HCT116 (cell line): Measurements from ENCODE around the gene CPT1B. TPM values are rescaled to one million over a fixed set of nuclear protein-coding genes. Genes with fewer than 3 reads are reported as not detected.
A peak's percentile ranks its signal among the peaks of the same experiment; 100 is the strongest.

Source experiments
- ATAC-seq: fragments of 200-7000 bp; cut with Tn5 transposase; 2 replicates; pipeline ENCODE4 v1.9.1; 2020; ENCODE audit warnings: mild to moderate bottlenecking, moderate library complexity
- BruUV-seq: library from RNA; stranded (reverse); fragments of 400-500 nt; replicated peaks from 2 replicates; lab custom pipeline; 2021; lab: Mats Ljungman, UMichigan
- CTCF ChIA-PET: fragments of 300-600 bp; sonication (Branson Sonifier 250); formaldehyde crosslinking; loops from one replicate; lab custom pipeline; 2021; ENCODE audit warnings: antibody characterized with exemption; lab: Charles Lee
- POLR2A ChIA-PET: fragments of 300-600, 350-600 bp; sonication (Branson Sonifier 250); formaldehyde crosslinking; loops from one replicate; lab custom pipeline; 2021; ENCODE audit warnings: antibody characterized with exemption; lab: Charles Lee
- RAD21 ChIA-PET, 2 experiments: fragments of 300-600 bp; sonication (Branson Sonifier 250); formaldehyde crosslinking; loops; one replicate each; lab custom pipeline; 2023; ENCODE audit warnings: low total read pairs in 2 of 2; ENCODE audit not compliant: uncharacterized antibody in 2 of 2, unreplicated experiment in 2 of 2, low non-redundant PET in 1 of 2; lab: Charles Lee
- DNase-seq: peaks from one replicate; pipeline ENCODE4 v3.0.0-alpha.2; 2010; ENCODE audit warnings: low read depth, low spot score
- H2AFZ ChIP-seq: fragments of 200-600 bp; shearing (Covaris generic), sonication (generic); 2 replicates; pipeline ENCODE4 v1.6.1; 2017; ENCODE audit warnings: low read depth, mixed run types, mixed read lengths, antibody characterized with exemption, low read length; ENCODE audit not compliant: poor library complexity, severe bottlenecking
- H3K27ac ChIP-seq: 2 replicates; pipeline ENCODE4 v1.5.1; 2012; ENCODE audit warnings: low read depth, low read length
- H3K27me3 ChIP-seq: fragments of 200-600 bp; sonication (generic); 2 replicates; pipeline ENCODE4 v1.6.1; 2016; ENCODE audit warnings: mixed run types, low read length, mixed read lengths; ENCODE audit not compliant: insufficient read depth
- H3K36me3 ChIP-seq, 2 experiments: fragments of 200-500 bp in 1 of 2; fragments of 200-600 bp in 1 of 2; sonication (Bioruptor generic) in 1 of 2; sonication (generic) in 1 of 2; 2 replicates each; pipeline versions ENCODE4 v1.5.1 to v1.6.1; 2014 to 2016; ENCODE audit warnings: low read length in 2 of 2, inconsistent platforms in 1 of 2, mixed read lengths in 1 of 2, mixed run types in 1 of 2; ENCODE audit not compliant: insufficient read depth in 2 of 2, control insufficient read depth in 1 of 2
- H3K4me1 ChIP-seq, 2 experiments: fragments of 200-600 bp in 1 of 2; sonication (generic) in 1 of 2; 2 replicates each; pipeline versions ENCODE4 v1.5.1 to v1.6.1; 2012 to 2017; ENCODE audit warnings: low read length in 2 of 2, inconsistent platforms in 1 of 2, mild to moderate bottlenecking in 1 of 2, mixed read lengths in 1 of 2, mixed run types in 1 of 2, moderate library complexity in 1 of 2; ENCODE audit not compliant: insufficient read depth in 2 of 2, control insufficient read depth in 1 of 2
- H3K4me2 ChIP-seq: fragments of 200-600 bp; sonication (generic); 2 replicates; pipeline ENCODE4 v1.6.1; 2017; ENCODE audit warnings: mixed run types, low read length, mixed read lengths
- H3K4me3 ChIP-seq, 2 experiments: fragments of 200-600 bp in 1 of 2; sonication (generic) in 1 of 2; replicated peaks in 1 of 2; 2 replicates each; pipeline ENCODE4 v1.5.1; 2011 to 2016; ENCODE audit warnings: low read length in 2 of 2, control low read depth in 1 of 2, low read depth in 1 of 2, mild to moderate bottlenecking in 1 of 2, mixed read lengths in 1 of 2, mixed run types in 1 of 2
- H3K79me2 ChIP-seq: fragments of 200-600 bp; sonication (generic); 2 replicates; pipeline ENCODE4 v1.6.1; 2017; ENCODE audit warnings: mild to moderate bottlenecking, mixed run types, low read length, moderate library complexity, mixed read lengths; ENCODE audit not compliant: insufficient read depth
- H3K9ac ChIP-seq: fragments of 200-600 bp; sonication (generic); 2 replicates; pipeline ENCODE4 v1.6.1; 2016; ENCODE audit warnings: low read length, mixed read lengths
- H3K9me2 ChIP-seq: fragments of 200-600 bp; sonication (generic), shearing (Covaris generic); 2 replicates; pipeline ENCODE4 v1.6.1; 2017; ENCODE audit warnings: mixed run types, mild to moderate bottlenecking, moderate library complexity; ENCODE audit not compliant: insufficient read depth
- H3K9me3 ChIP-seq, 2 experiments: fragments of 200-500 bp in 1 of 2; fragments of 200-600 bp in 1 of 2; sonication (Bioruptor generic) in 1 of 2; sonication (generic) in 1 of 2; 2 replicates each; pipeline ENCODE4 v1.6.1; 2014 to 2017; ENCODE audit warnings: low read length in 2 of 2, mixed read lengths in 2 of 2, inconsistent platforms in 1 of 2, low read depth in 1 of 2, mild to moderate bottlenecking in 1 of 2, mixed run types in 1 of 2, moderate library complexity in 1 of 2; ENCODE audit not compliant: control insufficient read depth in 1 of 2, insufficient read depth in 1 of 2
- H4K20me1 ChIP-seq: fragments of 200-600 bp; sonication (generic), shearing (Covaris generic); 2 replicates; pipeline ENCODE4 v1.6.1; 2017; ENCODE audit warnings: mixed run types, mild to moderate bottlenecking, moderate library complexity; ENCODE audit not compliant: insufficient read depth
- CEBPB ChIP-seq: IDR thresholded peaks from 2 replicates; pipeline ENCODE4 v1.6.1; 2012; ENCODE audit warnings: low read depth
- EZH2 ChIP-seq: fragments of 200-600 bp; sonication (generic); IDR thresholded peaks from 2 replicates; pipeline ENCODE4 v1.6.1; 2017; ENCODE audit warnings: antibody characterized with exemption, mixed run types
- JUND ChIP-seq: IDR thresholded peaks from 2 replicates; pipeline ENCODE4 v1.6.1; 2012
- POLR2A ChIP-seq: IDR thresholded peaks from 2 replicates; pipeline ENCODE4 v1.7.0; 2011; ENCODE audit warnings: borderline replicate concordance; ENCODE audit not compliant: insufficient read depth, insufficient read length; ENCODE audit errors: extremely low read depth
- POLR2AphosphoS5 ChIP-seq: IDR thresholded peaks from 2 replicates; pipeline ENCODE4 v1.6.1; 2011; ENCODE audit warnings: mild to moderate bottlenecking, low read depth, low read length, moderate library complexity
- RAD21 ChIP-seq: IDR thresholded peaks from 2 replicates; pipeline ENCODE4 v1.6.1; 2012; ENCODE audit warnings: low read depth, mild to moderate bottlenecking
- REST ChIP-seq: IDR thresholded peaks from 2 replicates; pipeline ENCODE4 v1.6.1; 2012; ENCODE audit warnings: low read depth
- TCF7L2 ChIP-seq: IDR thresholded peaks from 2 replicates; pipeline ENCODE4 v1.7.0; 2011; ENCODE audit warnings: borderline replicate concordance, inconsistent platforms; ENCODE audit not compliant: insufficient read depth, insufficient read length; ENCODE audit errors: extremely low read depth
- YY1 ChIP-seq: IDR thresholded peaks from 2 replicates; pipeline ENCODE4 v1.6.1; 2011; ENCODE audit warnings: low read length, low read depth, moderate library complexity, mild to moderate bottlenecking; ENCODE audit not compliant: insufficient replicate concordance; ENCODE audit errors: extremely low read depth
- ZBTB33 ChIP-seq: IDR thresholded peaks from 2 replicates; pipeline ENCODE4 v1.6.1; 2011; ENCODE audit warnings: mild to moderate bottlenecking, low read length, moderate library complexity; ENCODE audit not compliant: insufficient replicate concordance; ENCODE audit errors: extremely low read depth
- ZFX ChIP-seq: fragments of 450-650 bp; IDR thresholded peaks from 2 replicates; pipeline ENCODE4 v1.6.1; 2017
- ZNF274 ChIP-seq: fragments of 200-500 bp; sonication (Bioruptor generic); IDR thresholded peaks from 2 replicates; pipeline ENCODE4 v1.6.1; 2014; ENCODE audit warnings: mild to moderate bottlenecking, low read depth, low read length, inconsistent platforms
- intact Hi-C: fragments of 100-400 bp; cut with micrococcal nuclease; formaldehyde crosslinking; loops from 2 replicates; pipeline ENCODE4 v1.10.0; 2022
- total RNA-seq: library from RNA; stranded (reverse); gene quantifications from one replicate; pipeline ENCODE4 v1.2.1, GENCODE V29; 2021; ENCODE audit not compliant: unreplicated experiment
- TF ChIP-seq, protein P1 (sequence below): IDR thresholded peaks from 2 replicates; pipeline ENCODE4 v1.6.1; 2012

CPT1B gene
- total RNA-seq, 1 experiment from 2014 or later, result 35.1 TPM

GRCh38 chr22:50602338-50602700 is 24.1 kb upstream of the CPT1B start:
- no peak overlapping the region for H2AFZ ChIP-seq
- DNase-seq (no peak), ATAC-seq (no peak)
- POLR2A ChIA-PET, result no interaction called here
- intact Hi-C loops, result no loop called here
- TF ChIP-seq EZH2 (no peak), ZFX (no peak), REST (no peak), JUND (no peak), POLR2AphosphoS5 (no peak)
- H3K4me1 ChIP-seq, result peaks cover 0 to 10% of the 10 kb centered on the region in 2 experiments; a peak in 1 of 4 replicates
- no peaks in the 10 kb centered on the region for H3K79me2 ChIP-seq
- no peak overlapping the region for H3K27ac ChIP-seq
- RAD21 ChIA-PET, result no interaction called here
- no peaks in the 10 kb centered on the region for H3K36me3 ChIP-seq
- no peaks in the 10 kb centered on the region for H3K27me3 ChIP-seq
- H3K4me3 ChIP-seq, result no peak overlapping the region
- no peaks in the 10 kb centered on the region for H3K9me2 ChIP-seq
- H3K4me2 ChIP-seq, result no peak overlapping the region
- no peaks in the 10 kb centered on the region for H4K20me1 ChIP-seq
- H3K9me3 ChIP-seq, result no peaks in the 10 kb centered on the region
- CTCF ChIA-PET, result no interaction called here
- no peak overlapping the region for H3K9ac ChIP-seq
- BruUV-seq, result no TSS peak

DNA sequence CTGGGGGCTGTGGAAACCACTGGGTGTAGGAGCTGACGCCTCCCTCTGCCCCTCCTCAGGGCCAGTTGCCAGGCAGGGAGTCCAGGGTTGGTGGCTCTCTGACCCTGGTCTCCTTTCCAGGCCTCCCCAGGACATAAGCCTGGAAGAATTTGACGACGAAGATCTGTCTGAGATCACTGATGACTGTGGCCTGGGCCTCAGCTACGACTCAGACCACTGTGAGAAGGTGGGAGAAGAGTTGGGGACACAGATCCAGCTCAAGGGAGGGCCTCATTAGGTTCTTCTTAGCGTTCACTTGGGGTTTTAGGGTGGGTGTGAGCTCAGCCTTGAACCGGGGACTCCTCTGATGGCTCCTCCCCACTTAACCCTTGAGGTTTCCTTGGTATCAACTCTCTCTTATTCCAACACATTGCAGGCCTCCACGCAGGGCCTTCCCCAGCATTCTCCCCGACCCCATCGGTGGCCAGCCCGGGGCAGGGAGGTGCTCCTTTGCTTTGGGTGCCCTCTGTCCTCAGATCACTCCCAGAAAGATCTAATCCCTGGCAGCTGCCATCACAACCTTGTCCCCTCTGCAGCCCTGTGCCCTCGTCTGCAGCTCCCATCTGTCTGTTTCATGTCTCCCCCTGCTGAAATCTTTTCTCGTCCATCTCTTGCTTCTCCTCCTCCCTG is 23.6 kb upstream of the CPT1B start:
- Histone ChIP-seq H4K20me1 (no peaks in the 10 kb centered on the region), H3K27me3 (no peaks in the 10 kb centered on the region), H3K9me3 (no peaks in the 10 kb centered on the region), H3K27ac (no peak overlapping the region), H3K36me3 (no peaks in the 10 kb centered on the region), H3K9me2 (no peaks in the 10 kb centered on the region), H3K4me1 (peaks cover 0 to 10% of the 10 kb centered on the region in 2 experiments; a peak in 1 of 4 replicates), H3K4me2 (peak overlapping the region; percentile 68; the same call in 1 of the 2 replicates), H3K4me3 (no peak overlapping the region), H2AFZ (no peak overlapping the region), H3K9ac (no peak overlapping the region), H3K79me2 (no peaks in the 10 kb centered on the region)
- POLR2A ChIA-PET, result no interaction called here
- RAD21 ChIA-PET, result no interaction called here
- CTCF ChIA-PET, result no interaction called here
- intact Hi-C loops, result no loop called here
- no peak for DNase-seq
- ATAC-seq, result no peak
- BruUV-seq, result TSS peak; percentile 39
- no peak for TF ChIP-seq TCF7L2
- TF ChIP-seq ZNF274, result no peak
- TF ChIP-seq YY1, result no peak
- TF ChIP-seq ZBTB33, result no peak
- no peak for TF ChIP-seq CEBPB
- TF ChIP-seq, protein P1, sequence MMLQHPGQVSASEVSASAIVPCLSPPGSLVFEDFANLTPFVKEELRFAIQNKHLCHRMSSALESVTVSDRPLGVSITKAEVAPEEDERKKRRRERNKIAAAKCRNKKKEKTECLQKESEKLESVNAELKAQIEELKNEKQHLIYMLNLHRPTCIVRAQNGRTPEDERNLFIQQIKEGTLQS, result no peak
- no peak for TF ChIP-seq RAD21
- no peak for TF ChIP-seq ZFX
- TF ChIP-seq POLR2A, result no peak
